ENCODE measurements around the gene SLC1A3.

DNA sequence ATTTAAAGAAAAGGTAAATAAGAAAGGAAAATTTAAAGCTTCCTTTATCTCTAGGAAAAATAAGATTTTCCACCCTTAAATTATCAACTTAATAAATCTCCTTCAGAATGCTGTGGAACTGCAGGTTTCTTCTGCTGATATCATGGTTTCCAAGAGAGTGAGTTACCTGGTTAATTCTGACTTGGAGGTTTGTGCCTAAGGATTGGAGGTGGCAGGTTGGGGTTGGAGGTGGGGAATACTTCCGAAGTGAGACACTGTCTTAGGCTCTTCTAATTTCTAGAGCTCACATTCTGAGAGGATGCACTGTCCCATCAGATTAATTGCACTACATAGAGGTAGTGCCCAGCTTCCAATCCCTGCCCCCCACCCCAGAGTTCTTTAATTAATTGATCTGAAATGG, 31.1 kb downstream of the SLC1A3 start:
- TF ChIP-seq, protein P1, sequence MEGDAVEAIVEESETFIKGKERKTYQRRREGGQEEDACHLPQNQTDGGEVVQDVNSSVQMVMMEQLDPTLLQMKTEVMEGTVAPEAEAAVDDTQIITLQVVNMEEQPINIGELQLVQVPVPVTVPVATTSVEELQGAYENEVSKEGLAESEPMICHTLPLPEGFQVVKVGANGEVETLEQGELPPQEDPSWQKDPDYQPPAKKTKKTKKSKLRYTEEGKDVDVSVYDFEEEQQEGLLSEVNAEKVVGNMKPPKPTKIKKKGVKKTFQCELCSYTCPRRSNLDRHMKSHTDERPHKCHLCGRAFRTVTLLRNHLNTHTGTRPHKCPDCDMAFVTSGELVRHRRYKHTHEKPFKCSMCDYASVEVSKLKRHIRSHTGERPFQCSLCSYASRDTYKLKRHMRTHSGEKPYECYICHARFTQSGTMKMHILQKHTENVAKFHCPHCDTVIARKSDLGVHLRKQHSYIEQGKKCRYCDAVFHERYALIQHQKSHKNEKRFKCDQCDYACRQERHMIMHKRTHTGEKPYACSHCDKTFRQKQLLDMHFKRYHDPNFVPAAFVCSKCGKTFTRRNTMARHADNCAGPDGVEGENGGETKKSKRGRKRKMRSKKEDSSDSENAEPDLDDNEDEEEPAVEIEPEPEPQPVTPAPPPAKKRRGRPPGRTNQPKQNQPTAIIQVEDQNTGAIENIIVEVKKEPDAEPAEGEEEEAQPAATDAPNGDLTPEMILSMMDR (conservative IDR thresholded peaks at IDR 0.05) = no peak
- TF ChIP-seq ZFX (IDR thresholded peaks at IDR 0.05) = no peak

All from C4-2B (cell line).